Caco-2 (cell line): ENCODE results near the gene TMEM242. TPM values are rescaled to one million over a fixed set of nuclear protein-coding genes. Genes with fewer than 3 reads are reported as not detected.

ENCODE experiments used
- BruUV-seq: library from RNA; stranded (reverse); fragments of 400-500 nt; replicated peaks from 2 replicates; lab custom pipeline; 2021; lab: Mats Ljungman, UMichigan
- CTCF ChIA-PET: fragments of 300-600 bp; sonication (Branson Sonifier 250); formaldehyde crosslinking; loops from one replicate; lab custom pipeline; 2022; ENCODE audit warnings: antibody characterized with exemption; lab: Charles Lee
- POLR2A ChIA-PET: fragments of 300-600 bp; sonication (Branson Sonifier 250); formaldehyde crosslinking; loops from one replicate; lab custom pipeline; 2022; ENCODE audit warnings: antibody characterized with exemption; lab: Charles Lee
- DNase-seq, 2 experiments: peaks; one replicate each; pipeline versions ENCODE4 v3.0.0 to v3.0.0-alpha.2; 2020 to 2022
- H3K27me3 ChIP-seq: replicated peaks from 2 replicates; pipeline ENCODE4 v1.6.0; 2011; ENCODE audit warnings: low read length; ENCODE audit not compliant: control insufficient read depth, insufficient read depth
- H3K36me3 ChIP-seq: 2 replicates; pipeline ENCODE4 v1.5.1; 2011; ENCODE audit warnings: low read length; ENCODE audit not compliant: control insufficient read depth, insufficient read depth
- H3K4me1 ChIP-seq: fragments of 250-450 bp; sonication (Bioruptor Pico); 2 replicates; pipeline ENCODE4 v1.5.1; 2020; ENCODE audit warnings: mild to moderate bottlenecking
- H3K4me3 ChIP-seq: 2 replicates; pipeline ENCODE4 v1.5.1; 2011; ENCODE audit warnings: low read depth, mild to moderate bottlenecking, control low read depth, low read length
- H3K9me3 ChIP-seq: fragments of 250-450 bp; sonication (Bioruptor Pico); 2 replicates; pipeline ENCODE4 v1.5.1; 2020; ENCODE audit warnings: mild to moderate bottlenecking, moderate library complexity
- H3K27ac Mint-ChIP-seq: one replicate; pipeline ENCODE4 v1.8.0; 2022; ENCODE audit warnings: mixed read lengths; ENCODE audit not compliant: unreplicated experiment
- H3K27me3 Mint-ChIP-seq: one replicate; pipeline ENCODE4 v1.8.0; 2022; ENCODE audit warnings: mixed read lengths; ENCODE audit not compliant: insufficient read depth, unreplicated experiment
- H3K36me3 Mint-ChIP-seq: one replicate; pipeline ENCODE4 v1.8.0; 2022; ENCODE audit warnings: mild to moderate bottlenecking, mixed read lengths; ENCODE audit not compliant: insufficient read depth, unreplicated experiment
- H3K4me1 Mint-ChIP-seq: one replicate; pipeline ENCODE4 v1.8.0; 2022; ENCODE audit warnings: low read depth, mixed read lengths; ENCODE audit not compliant: unreplicated experiment
- H3K4me3 Mint-ChIP-seq: one replicate; pipeline ENCODE4 v1.8.0; 2022; ENCODE audit warnings: mild to moderate bottlenecking, moderate library complexity, mixed read lengths; ENCODE audit not compliant: unreplicated experiment
- H3K9me3 Mint-ChIP-seq: one replicate; pipeline ENCODE4 v1.8.0; 2022; ENCODE audit warnings: mixed read lengths; ENCODE audit not compliant: unreplicated experiment
- intact Hi-C: fragments of 100-400 bp; cut with micrococcal nuclease; formaldehyde crosslinking; loops from one replicate; pipeline ENCODE4 v1.10.0; 2022; ENCODE audit not compliant: unreplicated experiment
- total RNA-seq: library from RNA; stranded (reverse); gene quantifications from 2 replicates; pipeline ENCODE4 v1.2.3, GENCODE V29; 2022
- TF ChIP-seq, protein P1 (sequence below), 2 experiments: fragments of 200-600 bp in 1 of 2; IDR thresholded peaks; 1 replicate in 1 of 2; 2 replicates in 1 of 2; pipeline versions ENCODE4 v1.5.1 to v1.8.0; 2011 to 2022; ENCODE audit warnings: antibody characterized with exemption in 1 of 2, control low read depth in 1 of 2, inconsistent platforms in 1 of 2, low read depth in 1 of 2, low read length in 1 of 2, mild to moderate bottlenecking in 1 of 2, moderate library complexity in 1 of 2; ENCODE audit not compliant: insufficient read depth in 1 of 2, severe bottlenecking in 1 of 2, unreplicated experiment in 1 of 2

TMEM242 gene
- total RNA-seq, 1 experiment from 2014 or later: 12.1 TPM

DNA sequence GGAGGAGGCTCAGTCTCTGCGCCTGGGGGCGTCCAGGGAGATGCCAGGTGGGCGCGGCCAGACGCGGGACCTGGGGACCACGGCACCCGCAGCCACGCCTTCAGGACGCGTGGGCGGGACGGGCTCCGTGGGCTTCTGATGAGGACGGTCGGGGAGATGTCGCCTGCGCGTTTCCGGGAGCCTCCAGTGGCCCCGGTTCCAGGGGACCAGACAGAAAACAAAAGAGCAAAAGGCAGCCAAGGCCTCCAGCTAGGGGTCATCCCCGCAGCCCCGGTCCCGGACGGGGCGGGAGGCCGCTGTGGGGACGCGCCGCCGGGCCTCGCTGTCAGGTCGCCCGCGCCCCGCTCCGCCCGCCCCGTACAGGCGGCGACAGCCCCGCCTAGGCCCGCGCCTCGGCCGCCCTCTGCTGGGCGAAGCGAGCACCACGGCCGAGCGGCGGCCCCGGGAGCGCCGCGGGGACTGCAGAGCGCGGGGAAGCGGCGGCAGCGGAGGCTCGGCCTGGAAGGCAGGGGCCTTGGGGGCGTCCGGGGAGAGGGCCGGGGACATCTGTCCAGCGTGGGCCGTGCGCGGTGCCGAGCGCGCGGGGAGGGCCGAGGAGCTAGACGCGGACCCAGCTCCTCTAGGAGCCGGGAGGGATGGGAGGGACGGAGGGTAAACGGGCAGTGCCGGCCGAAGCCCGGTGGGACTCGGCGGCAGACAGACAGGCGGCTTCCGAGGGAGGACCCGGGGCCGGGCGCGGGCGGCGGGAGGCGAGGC is 48.7 kb downstream of the TMEM242 start:
- TF ChIP-seq, protein P1, sequence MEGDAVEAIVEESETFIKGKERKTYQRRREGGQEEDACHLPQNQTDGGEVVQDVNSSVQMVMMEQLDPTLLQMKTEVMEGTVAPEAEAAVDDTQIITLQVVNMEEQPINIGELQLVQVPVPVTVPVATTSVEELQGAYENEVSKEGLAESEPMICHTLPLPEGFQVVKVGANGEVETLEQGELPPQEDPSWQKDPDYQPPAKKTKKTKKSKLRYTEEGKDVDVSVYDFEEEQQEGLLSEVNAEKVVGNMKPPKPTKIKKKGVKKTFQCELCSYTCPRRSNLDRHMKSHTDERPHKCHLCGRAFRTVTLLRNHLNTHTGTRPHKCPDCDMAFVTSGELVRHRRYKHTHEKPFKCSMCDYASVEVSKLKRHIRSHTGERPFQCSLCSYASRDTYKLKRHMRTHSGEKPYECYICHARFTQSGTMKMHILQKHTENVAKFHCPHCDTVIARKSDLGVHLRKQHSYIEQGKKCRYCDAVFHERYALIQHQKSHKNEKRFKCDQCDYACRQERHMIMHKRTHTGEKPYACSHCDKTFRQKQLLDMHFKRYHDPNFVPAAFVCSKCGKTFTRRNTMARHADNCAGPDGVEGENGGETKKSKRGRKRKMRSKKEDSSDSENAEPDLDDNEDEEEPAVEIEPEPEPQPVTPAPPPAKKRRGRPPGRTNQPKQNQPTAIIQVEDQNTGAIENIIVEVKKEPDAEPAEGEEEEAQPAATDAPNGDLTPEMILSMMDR (IDR thresholded peaks at IDR 0.05; ENCODE audit: insufficient read depth in 1 of 2, low read depth in 1 of 2, low read length in 1 of 2, severe bottlenecking in 1 of 2, unreplicated experiment in 1 of 2): peak; percentile 27 to 71
- no TSS peak for BruUV-seq
- Histone ChIP-seq H3K4me3 (peak overlapping the region; percentile 73), H3K4me1 (no peaks in the 10 kb centered on the region), H3K9me3 (no peaks in the 10 kb centered on the region), H3K27me3 (no peaks in the 10 kb centered on the region), H3K36me3 (no peaks in the 10 kb centered on the region)
- peak overlapping the region; percentile 79 for H3K4me3 Mint-ChIP-seq
- H3K27me3 Mint-ChIP-seq: no peaks in the 10 kb centered on the region
- H3K27ac Mint-ChIP-seq: no peak overlapping the region
- POLR2A ChIA-PET: no interaction called here
- intact Hi-C loops: loop anchor here (2.0 to 5.0 kb wide), 2 partner anchors 54 to 242 kb away; no protein-coding TSS in a partner anchor
- H3K36me3 Mint-ChIP-seq: no peaks in the 10 kb centered on the region
- peaks cover 14% of the 10 kb centered on the region for H3K9me3 Mint-ChIP-seq
- CTCF ChIA-PET: interaction anchor here (0.6 kb wide), 1 partner anchor 1917 kb away, joined by 4 read pairs; no protein-coding TSS in a partner anchor
- no peaks in the 10 kb centered on the region for H3K4me1 Mint-ChIP-seq
- peak; percentile 49 to 89 for DNase-seq

DNA sequence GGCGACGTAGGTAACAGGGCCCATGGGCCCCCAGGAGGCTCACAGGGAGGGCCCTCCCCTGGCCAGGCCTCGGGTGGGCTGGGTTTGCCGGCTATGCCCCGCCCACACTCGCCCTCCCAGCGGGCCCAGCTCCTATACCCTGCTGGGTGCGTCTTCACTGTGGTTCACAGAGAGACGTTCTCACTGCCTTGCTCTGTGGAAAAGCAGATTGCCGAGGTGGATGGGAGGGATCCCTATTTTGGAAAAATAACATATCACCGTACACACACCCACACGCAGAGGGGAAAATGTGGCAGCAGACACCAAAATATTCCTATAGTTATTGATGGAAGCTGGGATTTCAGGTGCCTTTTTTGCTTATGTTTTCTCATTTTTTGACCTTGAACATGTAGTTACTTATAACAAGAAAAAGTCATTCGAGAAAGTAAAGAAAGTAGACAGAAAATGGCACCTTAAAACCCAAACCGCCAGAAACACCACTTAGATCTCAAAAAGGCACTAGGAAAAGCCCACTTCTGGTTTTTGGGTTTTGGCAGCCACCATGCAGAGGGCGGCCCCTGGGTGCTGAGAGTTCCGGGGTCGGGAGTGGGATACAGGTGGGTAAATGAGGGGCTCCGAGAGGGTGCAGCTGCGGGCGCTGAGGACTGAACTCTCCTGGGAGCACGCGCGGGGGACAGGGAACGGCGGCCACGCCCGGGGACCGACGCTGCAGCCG is 49.4 kb downstream of the TMEM242 start:
- H3K27me3 ChIP-seq: no peaks in the 10 kb centered on the region
- CTCF ChIA-PET: no interaction called here
- DNase-seq: peak in 1 of 2 experiments; percentile 54
- peak overlapping the region; percentile 73 for H3K4me3 ChIP-seq
- peaks cover 15% of the 10 kb centered on the region for H3K9me3 Mint-ChIP-seq
- no peak overlapping the region for H3K27ac Mint-ChIP-seq
- POLR2A ChIA-PET: no interaction called here
- H3K36me3 Mint-ChIP-seq: no peaks in the 10 kb centered on the region
- H3K4me3 Mint-ChIP-seq: peak overlapping the region; percentile 79
- H3K9me3 ChIP-seq: no peaks in the 10 kb centered on the region
- H3K36me3 ChIP-seq: no peaks in the 10 kb centered on the region
- intact Hi-C loops: loop anchor here (2.0 to 5.0 kb wide), 2 partner anchors 53 to 242 kb away; no protein-coding TSS in a partner anchor
- TF ChIP-seq, protein P1 (IDR thresholded peaks at IDR 0.05; ENCODE audit: insufficient read depth in 1 of 2, low read depth in 1 of 2, low read length in 1 of 2, severe bottlenecking in 1 of 2, unreplicated experiment in 1 of 2): no peak
- no peaks in the 10 kb centered on the region for H3K27me3 Mint-ChIP-seq
- BruUV-seq: no TSS peak
- H3K4me1 Mint-ChIP-seq: no peaks in the 10 kb centered on the region
- H3K4me1 ChIP-seq: no peaks in the 10 kb centered on the region
